GM21529 (cell line): ENCODE data around the gene TOMM40.
"Not testable (repeated sequence)": the region's sequence is repeated elsewhere in the genome, so short reads cannot be mapped to it uniquely, and the experiment has no call there.

Experiments used
- ATAC-seq: cut with Tn5 transposase; IDR thresholded peaks from one replicate; pipeline ENCODE4 v1.9.1; 2021; ENCODE audit not compliant: unreplicated experiment

The TOMM40 gene

GRCh38 chr19:44869733-44870470, 21.2 kb upstream of the TOMM40 start:
- ATAC-seq = no peak

GRCh38 chr19:44871809-44872208, 19.2 kb upstream of the TOMM40 start:
- ATAC-seq = no peak

DNA sequence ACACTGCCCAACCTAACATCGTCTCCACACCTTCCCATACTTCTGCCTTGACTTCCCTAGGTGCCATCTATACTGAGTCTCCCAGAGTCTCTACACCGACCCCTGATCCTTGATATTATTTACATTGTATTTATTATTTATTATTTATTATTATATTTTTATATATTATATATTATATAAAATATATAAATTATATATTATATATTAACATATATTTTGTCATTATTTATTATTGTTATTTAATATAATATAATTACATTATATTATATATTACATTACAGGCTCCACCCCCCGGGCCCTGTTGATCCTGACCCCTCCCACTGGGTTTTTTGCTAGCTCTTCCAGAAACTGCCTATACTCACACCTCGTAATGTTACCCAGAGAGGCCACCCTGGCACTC, 18.4 kb upstream of the TOMM40 start:
- ATAC-seq = no peak

DNA sequence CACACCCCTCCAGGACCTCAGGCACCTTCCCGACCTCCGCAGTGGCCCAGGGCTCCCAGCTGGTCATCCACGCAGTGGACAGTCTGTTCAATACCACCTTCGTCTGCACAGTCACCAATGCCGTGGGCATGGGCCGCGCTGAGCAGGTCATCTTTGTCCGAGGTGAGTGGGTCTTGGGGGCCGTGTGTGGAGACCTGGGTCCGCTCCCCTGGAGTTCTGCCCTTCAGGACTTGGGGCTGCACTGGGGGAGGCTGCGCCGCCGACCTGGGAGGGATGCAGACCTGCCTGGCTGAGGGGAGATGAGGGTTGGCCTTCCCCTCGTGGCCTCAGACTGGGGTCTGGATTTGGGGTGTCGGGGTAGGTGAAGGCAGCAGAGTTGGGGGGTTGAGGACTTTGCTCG, 16.7 kb upstream of the TOMM40 start:
- ATAC-seq = no peak

DNA sequence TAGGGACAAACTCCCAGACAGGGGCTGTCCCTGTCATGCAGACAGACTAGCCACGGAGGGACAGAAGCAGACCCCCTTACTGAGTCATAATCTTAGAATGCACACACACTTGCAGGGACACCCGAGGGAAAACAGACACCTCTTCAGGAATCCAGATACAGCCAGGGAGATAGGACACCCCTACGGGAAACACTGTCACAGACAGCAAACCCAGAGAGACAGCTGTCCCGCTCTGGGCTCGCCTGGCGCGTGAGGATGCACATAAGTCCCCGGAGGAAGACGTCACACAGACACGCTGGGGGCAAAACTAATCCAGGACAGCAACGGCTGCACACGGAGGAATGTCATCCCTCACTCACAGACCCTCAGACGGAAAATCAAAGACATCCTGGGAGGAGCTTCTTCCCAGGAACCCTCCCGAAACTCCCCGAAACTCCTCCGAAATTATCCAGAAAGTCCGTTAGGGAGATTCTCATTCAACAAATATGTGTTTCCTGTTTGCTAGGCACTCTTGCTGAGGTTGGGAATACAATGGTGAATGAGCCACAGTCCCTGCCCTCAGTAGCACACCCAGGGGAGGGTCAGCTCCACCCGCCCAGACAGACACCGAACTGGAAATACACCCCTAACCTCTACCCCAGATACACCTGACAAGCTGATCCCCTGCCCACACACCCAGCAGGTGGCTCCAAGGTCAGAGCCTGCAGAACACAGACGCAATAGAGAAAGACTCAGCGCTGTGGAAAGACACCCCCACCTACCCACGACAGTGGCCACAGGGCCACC, 15.2 kb upstream of the TOMM40 start:
- no peak for ATAC-seq

GRCh38 chr19:44876930-44877535, 14.0 kb upstream of the TOMM40 start:
- no peak for ATAC-seq

GRCh38 chr19:44878120-44878865, 12.8 kb upstream of the TOMM40 start:
- no peak for ATAC-seq

DNA sequence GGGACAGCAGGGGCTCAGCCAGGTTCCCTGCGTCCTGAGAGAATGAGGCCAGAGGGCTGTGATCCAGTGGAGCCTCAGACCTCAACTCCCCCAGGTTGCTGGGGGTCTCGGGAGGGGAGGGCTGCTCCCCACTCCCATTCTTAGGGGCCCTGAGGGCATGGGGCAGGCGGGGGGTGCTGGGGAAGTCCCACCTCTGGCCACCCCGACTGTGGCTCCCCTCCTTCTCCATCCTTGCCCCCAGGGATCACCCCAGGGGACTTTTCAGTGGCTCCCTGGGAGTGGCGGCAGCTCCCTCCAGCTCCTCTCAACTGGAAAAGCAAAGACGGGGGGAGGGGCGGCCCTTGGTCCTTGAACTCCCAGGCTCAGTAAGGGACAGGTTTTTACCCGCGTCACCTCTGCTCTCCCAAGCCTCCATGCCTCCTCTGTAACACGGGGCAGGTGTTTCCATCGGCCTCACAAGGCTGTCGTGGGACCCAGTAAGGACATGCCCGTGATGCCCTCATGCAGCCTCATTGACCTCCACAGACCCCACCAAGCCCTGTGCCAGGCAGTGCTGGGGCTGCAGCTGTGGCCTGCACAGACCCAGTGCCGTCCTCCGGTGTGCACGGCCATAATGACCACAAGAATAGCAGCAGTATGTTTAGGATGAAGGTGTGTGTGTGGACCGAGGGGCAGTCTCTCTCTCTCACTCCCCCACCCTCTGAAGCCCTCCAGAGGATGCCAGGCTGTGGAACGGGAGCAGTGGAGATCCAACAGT, 11.6 kb upstream of the TOMM40 start:
- ATAC-seq = no peak

DNA sequence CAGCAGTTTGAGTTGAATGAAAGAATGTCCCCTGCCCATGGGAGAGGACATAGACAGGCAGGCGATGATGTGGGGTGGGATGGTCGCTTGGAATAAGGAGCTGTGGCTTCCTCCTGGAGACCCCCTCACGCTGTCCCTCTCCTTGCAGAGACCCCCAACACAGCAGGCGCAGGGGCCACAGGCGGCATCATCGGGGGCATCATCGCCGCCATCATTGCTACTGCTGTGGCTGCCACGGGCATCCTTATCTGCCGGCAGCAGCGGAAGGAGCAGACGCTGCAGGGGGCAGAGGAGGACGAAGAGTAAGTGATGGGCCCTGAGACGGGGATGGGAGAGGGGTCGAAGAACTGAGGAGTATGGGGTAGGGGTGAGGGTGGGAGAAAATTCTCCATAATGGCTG, 9.0 kb upstream of the TOMM40 start:
- no peak for ATAC-seq

- not testable (repeated sequence) for ATAC-seq
These were observed 8.2 kb upstream of the TOMM40 start for GRCh38 chr19:44882619-44883397.

DNA sequence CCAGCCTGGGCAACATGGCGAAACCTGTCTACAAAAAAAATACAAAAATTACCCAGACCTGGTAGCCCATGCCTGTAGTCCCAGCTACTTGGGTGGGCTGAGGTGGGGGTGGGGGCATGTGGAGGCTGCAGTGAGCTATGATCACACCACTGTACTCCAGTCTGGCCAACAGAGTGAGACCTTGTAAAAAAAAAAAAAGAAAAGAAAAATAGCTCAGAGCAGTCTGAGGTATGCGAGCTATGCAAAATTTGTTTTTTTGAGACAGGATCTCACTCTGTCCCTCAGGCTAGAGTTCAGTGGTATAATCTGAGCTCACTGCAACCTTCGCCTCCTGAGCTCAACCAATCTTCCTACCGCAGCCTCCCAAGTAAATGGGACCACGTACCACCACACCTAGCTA, 7.1 kb upstream of the TOMM40 start:
- no peak for ATAC-seq

GRCh38 chr19:44884566-44884965, 6.5 kb upstream of the TOMM40 start:
- ATAC-seq = no peak

DNA sequence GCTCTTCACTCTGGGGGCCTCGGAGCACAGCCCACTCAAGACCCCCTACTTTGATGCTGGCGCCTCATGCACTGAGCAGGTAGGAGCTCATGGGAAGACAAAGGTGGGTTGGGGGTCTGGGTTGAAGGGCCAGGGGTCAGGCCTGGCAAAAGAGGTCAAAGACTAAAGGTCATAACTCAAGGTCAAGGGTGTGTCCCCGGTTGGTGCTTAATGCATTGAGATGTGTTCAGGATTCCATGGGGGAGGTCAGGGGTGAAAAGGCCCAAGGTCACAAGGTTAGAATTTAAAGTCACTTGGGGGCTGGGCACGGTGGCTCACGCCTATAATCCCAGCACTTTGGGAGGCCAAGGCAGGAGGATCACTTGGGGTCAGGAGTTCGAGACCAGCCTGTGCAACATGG, 4.9 kb upstream of the TOMM40 start:
- no peak for ATAC-seq

DNA sequence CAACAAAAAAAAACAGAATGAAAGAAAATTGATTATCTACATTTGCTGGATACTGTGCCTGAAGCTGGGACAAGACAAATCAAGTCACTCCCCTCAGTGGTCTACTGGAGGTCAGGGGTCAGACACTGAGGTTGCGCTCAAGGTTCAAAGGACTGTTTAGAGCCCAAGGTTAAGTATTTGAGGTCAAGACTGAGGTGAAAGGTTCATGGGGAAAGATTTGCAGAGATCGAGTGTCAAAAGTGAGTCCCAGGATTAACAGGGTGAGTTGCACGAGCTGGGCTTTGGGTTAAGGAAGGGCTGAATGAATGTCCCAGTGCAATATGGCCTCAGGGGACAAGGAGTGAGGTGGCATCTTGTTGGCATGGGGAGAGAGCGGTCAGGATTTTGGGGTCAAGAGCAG, 3.4 kb upstream of the TOMM40 start:
- ATAC-seq = no peak

- ATAC-seq = not testable (repeated sequence)
These were observed 2.7 kb upstream of the TOMM40 start for GRCh38 chr19:44888335-44888734.

GRCh38 chr19:44889830-44890365, 1.2 kb upstream of the TOMM40 start:
- ATAC-seq = no peak

DNA sequence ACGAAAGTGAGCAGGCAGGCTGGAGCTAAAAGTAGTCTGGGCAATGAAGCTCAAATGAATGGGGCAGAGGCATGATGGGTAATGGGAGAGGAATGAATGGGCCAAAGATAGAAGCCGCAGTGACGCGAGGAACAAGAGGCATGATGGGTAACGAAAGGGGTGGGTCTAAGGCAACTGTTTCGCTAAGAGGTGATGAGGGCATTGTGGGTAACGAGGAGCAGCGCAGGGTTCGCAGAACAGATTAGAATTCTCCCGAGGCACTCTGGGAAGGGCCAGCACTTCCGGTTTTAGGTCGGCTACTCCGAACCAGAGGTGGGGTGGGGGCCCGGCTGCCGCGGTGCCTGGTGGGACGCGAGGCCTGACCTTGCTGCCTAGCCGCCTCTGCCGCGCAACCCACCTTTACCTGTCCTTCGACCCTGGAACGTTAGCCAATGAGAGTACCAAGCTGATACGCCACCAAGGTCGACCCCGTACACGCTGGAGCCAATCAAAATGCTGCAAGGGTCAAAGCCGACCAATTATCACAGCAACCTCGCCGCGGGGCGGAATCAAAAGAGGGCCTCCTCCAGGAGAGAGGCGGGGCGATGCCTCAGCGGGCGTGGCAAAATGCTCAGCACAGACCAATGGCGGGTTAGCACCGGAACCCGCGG, 563 bp upstream of the TOMM40 start:
- ATAC-seq = peak; percentile 82

GRCh38 chr19:44892932-44893331, 1.9 kb downstream of the TOMM40 start:
- no peak for ATAC-seq
